HEK293T (cell line): ENCODE results near the gene MAPK6.

Experiments
- ARNT ChIP-seq: fragments of 450-650 bp; IDR thresholded peaks from 2 replicates; pipeline ENCODE4 v1.6.1; 2017; ENCODE audit warnings: mild to moderate bottlenecking
- BHLHE40 ChIP-seq: fragments of 450-650 bp; IDR thresholded peaks from 2 replicates; pipeline ENCODE4 v1.6.1; 2016; ENCODE audit warnings: mild to moderate bottlenecking, moderate library complexity, borderline replicate concordance
- ELF4 ChIP-seq: fragments of 450-650 bp; IDR thresholded peaks from 2 replicates; pipeline ENCODE4 v1.6.1; 2017; ENCODE audit warnings: antibody characterized with exemption
- FOXA1 ChIP-seq: fragments of 450-650 bp; IDR thresholded peaks from 2 replicates; pipeline ENCODE4 v1.6.1; 2016; ENCODE audit warnings: mild to moderate bottlenecking
- FOXK2 ChIP-seq: fragments of 450-650 bp; IDR thresholded peaks from 2 replicates; pipeline ENCODE4 v1.6.1; 2016; ENCODE audit warnings: mild to moderate bottlenecking
- FOXM1 ChIP-seq: fragments of 450-650 bp; IDR thresholded peaks from 2 replicates; pipeline ENCODE4 v1.6.1; 2017; ENCODE audit warnings: mild to moderate bottlenecking, borderline replicate concordance
- HDGF ChIP-seq: fragments of 450-650 bp; IDR thresholded peaks from 2 replicates; pipeline ENCODE4 v1.6.1; 2017; ENCODE audit warnings: antibody characterized with exemption, borderline replicate concordance
- LEF1 ChIP-seq: fragments of 450-650 bp; IDR thresholded peaks from 2 replicates; pipeline ENCODE4 v1.6.1; 2017; ENCODE audit warnings: mild to moderate bottlenecking, borderline replicate concordance
- SP1 ChIP-seq: fragments of 450-650 bp; IDR thresholded peaks from 2 replicates; pipeline ENCODE4 v1.6.1; 2017
- SUZ12 ChIP-seq: fragments of 450-650 bp; IDR thresholded peaks from 2 replicates; pipeline ENCODE4 v1.6.1; 2016; ENCODE audit warnings: mild to moderate bottlenecking
- TARDBP ChIP-seq: fragments of 450-650 bp; IDR thresholded peaks from 2 replicates; pipeline ENCODE4 v1.6.1; 2016
- ZNF384 ChIP-seq: fragments of 450-650 bp; IDR thresholded peaks from 2 replicates; pipeline ENCODE4 v1.6.1; 2016

- TF ChIP-seq FOXK2 (no peak), BHLHE40 (no peak), SP1 (no peak), HDGF (no peak), TARDBP (no peak), ZNF384 (no peak), ELF4 (no peak), SUZ12 (no peak), FOXM1 (no peak), FOXA1 (no peak), LEF1 (no peak), ARNT (no peak)
Observed at GRCh38 chr15:52082197-52083036, 63.4 kb downstream of the MAPK6 start.
